Skin of body (tissue), 2 donors: ENCODE results near the gene KATNB1. TPM values are rescaled to one million over a fixed set of nuclear protein-coding genes. Genes with fewer than 3 reads are reported as not detected.
"Not testable (repeated sequence)": the region's sequence is repeated elsewhere in the genome, so short reads cannot be mapped to it uniquely, and the experiment has no call there.

Source experiments
- DNase-seq: peaks from one replicate; lab custom pipeline; 2025; lab: John Stamatoyannopoulos, UW
- total RNA-seq: library from RNA; depleted of rRNA; stranded (reverse); fragments of >200 nt; gene quantifications from one replicate; pipeline ENCODE4 v1.2.3, GENCODE V29; 2014

KATNB1 gene
- total RNA-seq, 1 donor from 2014 or later: 13.8 TPM

- no peak for DNase-seq
These were observed 34.6 kb upstream of the KATNB1 start for GRCh38 chr16:57700781-57701551.

GRCh38 chr16:57701759-57702371, 33.7 kb upstream of the KATNB1 start:
- no peak for DNase-seq

GRCh38 chr16:57703416-57704010, 32.1 kb upstream of the KATNB1 start:
- no peak for DNase-seq

- no peak for DNase-seq
These were observed 31.3 kb upstream of the KATNB1 start for GRCh38 chr16:57704011-57704904.

- no peak for DNase-seq
These were observed 30.4 kb upstream of the KATNB1 start for GRCh38 chr16:57704905-57705852.

GRCh38 chr16:57706717-57707116, 28.9 kb upstream of the KATNB1 start:
- DNase-seq: no peak

- no peak for DNase-seq
These were observed 28.2 kb upstream of the KATNB1 start for GRCh38 chr16:57707331-57707730.

GRCh38 chr16:57708168-57708567, 27.4 kb upstream of the KATNB1 start:
- DNase-seq: no peak

GRCh38 chr16:57709663-57710062, 25.9 kb upstream of the KATNB1 start:
- no peak for DNase-seq

- DNase-seq: no peak
These were observed 24.2 kb upstream of the KATNB1 start for GRCh38 chr16:57711346-57711745.

GRCh38 chr16:57711993-57712392, 23.6 kb upstream of the KATNB1 start:
- no peak for DNase-seq

GRCh38 chr16:57712569-57712968, 23.0 kb upstream of the KATNB1 start:
- not testable (repeated sequence) for DNase-seq

- no peak for DNase-seq
These were observed 22.0 kb upstream of the KATNB1 start for GRCh38 chr16:57713596-57713995.

- DNase-seq: no peak
These were observed 21.5 kb upstream of the KATNB1 start for GRCh38 chr16:57714047-57714446.

GRCh38 chr16:57720142-57720575, 15.4 kb upstream of the KATNB1 start:
- no peak for DNase-seq

- DNase-seq: no peak
These were observed 14.0 kb upstream of the KATNB1 start for GRCh38 chr16:57721356-57722209.

GRCh38 chr16:57722210-57722499, 13.4 kb upstream of the KATNB1 start:
- DNase-seq: no peak

- DNase-seq: no peak
These were observed 12.9 kb upstream of the KATNB1 start for GRCh38 chr16:57722651-57723050.

- DNase-seq: no peak
These were observed 12.4 kb upstream of the KATNB1 start for GRCh38 chr16:57723170-57723569.

GRCh38 chr16:57724531-57724930, 11.0 kb upstream of the KATNB1 start:
- DNase-seq: no peak
